Cardiac septum (tissue), 1 donor: ENCODE measurements around the gene UBFD1. TPM values are rescaled to one million over a fixed set of nuclear protein-coding genes. Genes with fewer than 3 reads are reported as not detected.
"Not testable (repeated sequence)": the region's sequence is repeated elsewhere in the genome, so short reads cannot be mapped to it uniquely, and the experiment has no call there.

Experiments
- DNase-seq: peaks from one replicate; pipeline ENCODE4 v3.0.0-alpha.2; 2020; ENCODE audit warnings: low spot score
- intact Hi-C: fragments of 100-400 bp; cut with DNase I; formaldehyde crosslinking; loops from one replicate; pipeline ENCODE4 v1.14.0; 2022
- total RNA-seq: library from RNA; stranded (reverse); fragmentation: NEBNext Ultra II Directional; extraction: Animal tissue kit (Norgen Biotek cat#: 25700); gene quantifications from one replicate; pipeline ENCODE4 v1.2.1, GENCODE V29; 2021
- donor health status: DM: no; HTN: no; CAD: no.

The UBFD1 gene
- total RNA-seq, 1 donor from 2014 or later: 49.7 TPM

DNA sequence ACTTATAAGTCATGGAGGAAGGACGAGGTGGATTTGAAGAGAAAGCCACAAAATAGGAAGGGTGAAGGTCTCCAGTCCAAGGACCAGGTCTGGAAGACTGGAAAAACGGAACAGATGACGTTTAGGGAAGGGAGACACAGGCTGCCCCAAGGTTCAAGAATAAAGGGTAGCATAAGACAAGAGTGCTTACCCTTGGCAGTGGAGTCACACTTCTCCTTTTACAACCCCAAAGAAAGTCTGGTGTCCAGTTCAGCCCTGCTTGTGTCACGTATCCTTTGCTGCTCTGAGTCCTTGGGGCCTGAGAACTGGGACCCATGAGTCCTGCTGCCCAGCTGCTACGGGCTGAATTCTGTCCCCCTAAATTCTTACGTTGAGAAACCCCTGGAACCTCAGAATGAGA is 34.2 kb upstream of the UBFD1 start:
- intact Hi-C loops: no loop called here
- DNase-seq: no peak

DNA sequence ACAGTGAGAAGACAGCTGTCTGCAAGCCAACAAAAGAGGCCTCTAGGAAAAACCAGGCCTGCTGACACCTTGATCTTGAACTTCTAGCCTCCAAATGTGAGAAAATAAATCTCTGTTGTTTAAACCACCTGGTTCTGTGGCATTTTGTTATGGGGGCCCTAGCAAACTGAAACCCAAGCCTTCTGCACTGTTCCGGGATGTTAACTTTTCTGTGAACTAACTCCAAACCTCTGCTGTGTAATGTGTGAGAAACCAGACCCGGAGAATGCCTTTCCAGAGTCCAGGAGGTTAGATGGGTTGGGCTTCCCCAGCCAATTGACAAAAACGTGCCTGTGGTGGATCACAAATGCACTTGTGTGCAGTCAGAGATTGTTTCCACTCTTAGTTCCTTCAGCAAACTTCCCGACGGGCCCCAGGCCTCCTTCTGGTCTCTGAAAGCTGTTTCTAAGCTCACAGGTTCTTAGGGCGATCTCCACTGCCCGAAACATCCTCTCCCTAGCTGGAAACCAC is 33.6 kb upstream of the UBFD1 start:
- intact Hi-C loops: no loop called here
- no peak for DNase-seq

DNA sequence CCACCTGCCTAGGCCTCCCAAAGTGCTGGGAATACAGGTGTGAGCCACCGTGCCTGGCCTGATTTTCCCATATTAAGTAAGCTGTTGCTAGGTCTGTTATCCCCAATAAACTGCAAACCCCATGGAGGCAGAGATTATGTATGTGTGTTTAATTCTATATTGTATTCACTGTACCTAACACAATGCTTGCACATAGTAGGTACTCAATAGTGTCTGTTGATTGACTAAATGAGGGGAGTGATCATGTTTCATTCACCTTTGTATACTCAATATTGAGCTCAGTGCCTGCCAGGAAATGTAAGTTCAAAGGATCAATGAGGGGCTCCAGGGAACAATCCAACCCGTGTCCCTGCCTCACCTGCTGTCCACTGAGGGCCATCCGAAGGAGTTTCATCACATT is 32.6 kb upstream of the UBFD1 start:
- intact Hi-C loops: no loop called here
- no peak for DNase-seq

DNA sequence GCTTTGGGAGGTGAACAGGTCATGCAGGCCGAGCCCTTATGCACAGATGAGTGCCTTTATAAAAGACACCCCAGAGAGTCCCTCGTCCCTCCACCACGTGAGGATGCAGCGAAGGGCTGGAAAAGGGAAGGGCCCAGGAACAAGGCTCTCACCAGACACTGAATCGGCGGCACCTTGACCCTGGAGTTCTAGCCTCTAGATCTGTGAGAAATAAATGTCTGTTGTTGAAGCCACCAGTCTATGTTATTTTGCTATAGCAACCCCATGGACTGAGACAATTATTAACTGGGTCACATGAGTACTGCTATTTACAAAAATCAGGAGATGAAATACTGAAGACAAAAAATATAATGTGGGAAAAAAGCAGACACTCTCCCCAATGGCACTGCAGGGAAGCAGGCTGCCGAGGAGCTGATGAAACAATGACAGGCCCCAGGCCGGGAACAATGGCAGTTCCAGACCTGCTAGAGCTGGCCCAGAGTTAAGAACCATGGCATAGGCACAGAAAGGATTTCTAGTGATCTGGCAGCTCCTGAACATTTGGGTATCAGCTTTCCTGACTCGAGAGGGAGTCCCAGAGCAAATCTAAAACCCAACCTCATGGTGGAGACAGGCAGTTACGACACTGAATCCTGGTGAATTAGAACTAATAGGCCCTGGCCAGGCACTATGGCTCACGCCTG is 29.4 kb upstream of the UBFD1 start:
- no peak for DNase-seq
- intact Hi-C loops: no loop called here

DNA sequence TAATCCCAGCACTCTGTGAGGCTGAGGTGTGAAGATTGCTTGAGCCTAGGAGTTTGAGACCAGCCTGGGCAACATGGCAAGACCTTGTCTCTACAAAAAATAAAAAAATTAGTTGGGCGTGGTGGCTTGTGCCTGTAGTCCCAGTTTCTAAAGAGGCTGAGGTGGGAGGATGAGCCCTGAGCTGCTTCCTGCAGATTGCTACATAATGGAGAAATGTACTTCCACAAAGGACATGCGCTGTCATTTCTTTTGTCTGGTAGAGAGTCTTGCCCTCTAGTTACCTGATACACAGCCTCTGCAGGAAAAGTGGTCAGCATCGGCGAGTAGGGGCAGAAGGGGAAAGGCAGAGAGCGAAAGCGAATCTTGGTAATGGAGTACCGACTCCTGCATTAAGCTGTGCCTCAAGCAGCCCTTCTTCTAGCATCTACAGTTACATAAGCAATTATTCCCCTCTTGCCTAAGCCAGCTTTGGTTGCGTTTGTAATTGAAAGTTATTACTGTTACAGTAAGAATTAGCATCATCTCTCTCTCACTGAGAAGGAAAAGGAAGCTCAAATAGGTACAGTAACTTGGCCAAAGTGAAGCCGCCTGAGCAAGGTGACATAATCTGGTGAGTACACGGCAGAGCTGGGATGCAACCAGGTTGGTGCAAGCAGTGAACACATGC is 28.8 kb upstream of the UBFD1 start:
- DNase-seq: no peak
- intact Hi-C loops: no loop called here

DNA sequence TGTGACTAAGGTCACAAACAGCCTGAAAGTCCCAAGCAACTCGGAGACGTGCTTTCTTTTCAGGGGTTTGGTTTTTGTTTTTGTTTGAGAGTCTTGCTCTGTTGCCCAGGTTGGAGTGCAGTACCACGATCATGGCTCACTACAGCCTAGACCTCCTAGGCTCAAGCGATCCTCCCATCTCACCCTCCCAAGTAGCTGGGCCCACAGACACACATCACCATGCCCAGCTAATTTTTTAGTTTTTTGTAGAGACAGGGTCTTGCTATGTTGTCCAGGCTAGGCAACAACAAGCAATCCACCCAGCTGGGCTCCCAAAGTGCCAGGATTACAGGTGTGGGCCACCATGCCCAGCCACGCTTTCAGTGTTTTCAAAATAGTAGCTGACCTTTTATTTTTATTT is 27.5 kb upstream of the UBFD1 start:
- DNase-seq: no peak
- intact Hi-C loops: no loop called here

DNA sequence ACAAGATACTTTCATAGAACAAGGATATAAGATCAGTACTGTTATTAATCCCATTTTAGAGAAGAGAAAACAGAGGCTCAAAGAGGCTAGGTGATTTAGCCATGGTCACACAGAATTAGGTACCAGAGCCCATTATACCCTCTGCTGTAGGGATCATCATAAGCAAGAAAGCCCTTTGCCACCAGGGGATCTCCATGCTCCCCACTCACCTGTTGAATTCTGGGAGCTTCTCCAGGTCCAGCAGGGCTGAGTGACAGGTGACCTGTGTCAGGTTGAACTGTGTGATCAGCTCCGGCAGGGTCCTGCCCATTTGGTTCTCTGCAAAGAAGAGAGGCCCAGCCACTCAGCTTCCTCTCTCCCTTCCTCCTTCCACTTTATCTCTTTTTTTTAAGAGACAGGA is 25.1 kb upstream of the UBFD1 start:
- no peak for DNase-seq
- intact Hi-C loops: no loop called here

DNA sequence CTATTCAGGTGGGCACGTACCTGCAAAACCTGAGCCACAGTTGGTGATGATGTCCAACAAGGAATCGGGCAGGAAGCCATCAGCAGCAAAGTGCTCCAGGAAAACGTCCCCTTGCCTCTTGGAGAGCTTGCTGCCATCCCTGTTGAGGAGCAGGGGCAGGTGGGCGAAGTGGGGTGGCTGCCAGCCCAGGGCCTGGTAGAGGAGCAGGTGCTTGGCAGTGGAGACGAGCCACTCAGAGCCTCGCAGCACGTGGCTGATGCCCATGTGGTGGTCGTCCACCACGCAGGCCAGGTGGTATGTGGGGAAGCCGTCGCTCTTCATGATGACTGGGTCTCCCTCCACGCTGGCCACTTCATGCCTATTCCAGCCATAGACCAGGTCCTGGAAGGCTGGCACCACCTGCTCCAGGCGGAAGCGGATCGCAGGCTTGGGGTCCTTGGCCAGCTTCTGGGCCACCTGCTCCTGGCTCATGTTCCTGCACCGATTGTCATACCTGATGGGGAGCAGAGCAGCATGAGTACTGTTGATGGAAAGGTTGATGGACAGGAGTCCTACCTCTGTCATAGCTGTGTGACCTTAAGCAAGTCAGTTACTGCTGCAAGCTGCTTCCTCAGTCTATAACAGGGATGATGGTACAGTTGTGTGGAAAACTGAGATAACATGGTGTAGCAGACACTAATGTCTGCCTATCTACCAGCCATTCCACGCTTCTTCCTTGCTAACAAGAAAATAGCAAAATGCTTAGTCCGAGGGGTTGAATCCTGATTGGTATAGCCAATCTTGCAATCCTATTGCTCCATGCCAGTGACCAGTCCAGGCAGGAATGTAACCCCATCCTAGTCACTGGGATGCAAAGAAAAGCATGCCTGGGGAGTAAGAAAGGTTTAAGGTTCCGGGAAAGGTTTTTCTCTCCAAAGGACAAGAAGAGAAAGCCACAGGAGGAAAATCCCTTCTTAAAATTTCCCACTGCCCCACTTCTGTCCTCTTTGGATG is 22.4 kb upstream of the UBFD1 start:
- DNase-seq: no peak
- intact Hi-C loops: no loop called here

DNA sequence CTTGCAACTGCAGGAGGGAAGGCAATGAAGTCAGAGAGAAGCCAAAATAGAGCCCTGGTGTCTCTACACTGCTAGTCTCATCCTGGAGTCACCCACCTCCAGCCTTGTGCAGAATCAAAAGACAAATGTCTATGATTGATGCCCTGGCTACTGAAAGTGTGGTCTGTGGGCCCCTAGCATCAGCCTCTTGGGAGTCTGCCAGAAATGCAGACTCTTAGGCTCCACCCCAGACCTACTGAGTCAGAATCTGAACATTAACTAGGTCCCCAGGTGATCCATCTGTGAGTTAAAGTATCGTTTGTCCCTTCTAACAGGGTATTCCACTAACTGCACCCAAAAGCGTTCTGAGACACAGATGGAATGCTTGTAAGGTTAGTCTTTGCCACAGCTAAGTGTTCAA is 21.6 kb upstream of the UBFD1 start:
- DNase-seq: no peak
- intact Hi-C loops: no loop called here

DNA sequence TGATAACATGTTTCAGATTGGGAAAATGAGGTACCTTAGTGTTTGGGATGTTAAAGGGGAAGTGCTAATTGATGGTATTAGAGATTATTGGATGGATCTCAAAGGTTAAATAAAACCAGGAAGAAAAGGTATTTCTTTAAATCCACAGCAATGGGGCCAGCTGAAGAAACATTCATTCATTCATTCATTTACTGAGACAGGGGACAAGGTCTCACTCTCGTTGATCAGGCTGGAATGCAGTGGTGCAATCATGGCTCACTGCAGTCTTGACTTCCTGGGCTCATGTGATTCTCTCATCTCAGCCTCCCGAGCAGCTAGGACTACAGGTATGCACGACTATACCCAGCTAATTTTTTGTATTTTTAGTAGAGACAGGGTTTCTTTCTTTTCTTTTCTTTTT is 20.1 kb upstream of the UBFD1 start:
- intact Hi-C loops: no loop called here
- no peak for DNase-seq

DNA sequence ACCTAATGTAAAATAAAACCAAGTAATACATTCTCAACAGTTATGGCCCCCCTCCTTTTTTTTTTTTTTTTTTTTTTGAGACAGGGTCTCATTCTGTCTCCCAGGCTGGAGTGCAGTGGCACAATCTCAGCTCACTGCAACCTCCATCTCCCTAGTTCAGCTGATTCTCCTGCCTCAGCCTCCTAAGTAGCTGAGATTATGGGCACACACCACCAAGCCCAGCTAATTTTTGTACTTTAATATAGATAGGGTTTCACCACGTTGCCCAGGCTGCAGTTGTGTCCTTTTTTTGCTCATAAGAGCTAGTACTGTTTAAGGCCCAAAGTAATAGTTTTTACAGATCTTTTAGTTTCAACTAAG is 18.6 kb upstream of the UBFD1 start:
- no peak for DNase-seq
- intact Hi-C loops: no loop called here

DNA sequence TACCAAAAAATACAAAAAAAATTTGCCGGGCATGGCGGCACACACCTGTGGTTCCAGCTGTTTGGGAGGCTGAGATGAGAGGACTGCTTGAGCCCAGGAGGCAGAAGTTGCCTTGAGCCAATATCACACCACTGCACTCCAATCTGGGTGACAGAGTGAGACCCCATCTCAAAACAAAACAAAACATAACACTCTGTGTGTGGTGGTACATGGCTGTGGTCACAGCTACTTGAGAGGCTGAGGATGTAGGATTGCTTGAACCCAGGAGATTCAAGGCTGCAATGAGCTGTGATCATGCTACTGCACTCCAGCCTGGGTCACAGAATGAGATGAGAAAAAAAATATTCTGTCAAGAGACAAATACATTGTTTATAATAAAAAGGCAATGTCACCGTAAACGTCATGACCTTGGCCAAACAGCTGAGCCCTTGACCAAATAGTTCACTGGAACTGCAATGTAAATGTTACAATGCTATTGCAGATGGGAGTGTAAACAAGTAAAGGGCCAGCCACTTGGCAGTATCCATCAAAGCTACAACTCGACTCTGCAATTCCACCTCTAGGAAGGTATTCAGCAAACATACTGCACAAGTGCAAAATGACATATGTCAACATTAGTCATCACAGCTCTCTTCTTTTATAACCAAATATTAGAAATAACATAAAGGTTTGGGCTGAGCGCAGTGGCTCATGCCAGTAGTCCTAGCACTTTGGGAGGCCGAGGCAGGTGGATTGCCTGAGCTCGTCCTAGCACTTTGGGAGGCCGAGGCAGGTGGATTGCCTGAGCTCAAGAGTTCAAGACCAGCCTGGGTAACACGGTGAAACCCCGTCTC is 17.3 kb upstream of the UBFD1 start:
- DNase-seq: no peak
- intact Hi-C loops: no loop called here

DNA sequence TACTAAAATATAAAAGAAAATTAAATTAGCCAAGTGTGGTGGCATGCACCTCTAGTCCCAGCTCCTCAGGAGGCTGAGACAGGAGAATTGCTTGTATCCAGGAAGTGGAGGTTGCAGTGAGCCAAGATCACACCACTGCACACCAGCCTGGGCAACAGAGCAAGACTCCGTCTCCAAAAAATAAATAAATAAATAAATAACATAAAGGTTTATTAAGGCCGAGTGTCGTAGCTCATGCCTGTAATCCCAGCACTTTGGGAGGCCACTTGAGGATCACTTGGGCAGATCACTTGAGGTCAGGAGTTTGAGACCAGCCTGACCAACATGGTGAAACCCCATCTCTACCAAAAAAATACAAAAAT is 16.7 kb upstream of the UBFD1 start:
- intact Hi-C loops, DNase-seq: not testable (repeated sequence)

DNA sequence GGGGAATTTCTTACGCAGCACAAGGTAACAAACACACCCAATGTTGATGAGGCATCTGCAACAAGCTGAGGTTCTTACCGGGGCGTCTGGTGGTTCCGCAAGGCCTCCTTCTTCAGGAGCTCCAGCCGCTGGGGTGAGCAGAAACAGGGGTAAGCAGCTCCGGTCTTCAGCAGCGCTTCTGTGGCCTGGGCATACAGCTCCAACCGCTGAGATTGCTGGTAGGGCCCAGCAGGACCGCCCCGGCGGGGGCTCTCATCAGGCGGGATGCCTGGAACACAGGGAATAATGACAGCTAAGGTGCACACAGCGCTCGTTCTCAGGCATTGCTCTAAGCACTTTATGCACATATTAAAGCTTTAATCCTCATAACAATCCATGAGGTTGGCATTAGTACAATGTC is 13.1 kb upstream of the UBFD1 start:
- intact Hi-C loops: no loop called here
- DNase-seq: no peak

DNA sequence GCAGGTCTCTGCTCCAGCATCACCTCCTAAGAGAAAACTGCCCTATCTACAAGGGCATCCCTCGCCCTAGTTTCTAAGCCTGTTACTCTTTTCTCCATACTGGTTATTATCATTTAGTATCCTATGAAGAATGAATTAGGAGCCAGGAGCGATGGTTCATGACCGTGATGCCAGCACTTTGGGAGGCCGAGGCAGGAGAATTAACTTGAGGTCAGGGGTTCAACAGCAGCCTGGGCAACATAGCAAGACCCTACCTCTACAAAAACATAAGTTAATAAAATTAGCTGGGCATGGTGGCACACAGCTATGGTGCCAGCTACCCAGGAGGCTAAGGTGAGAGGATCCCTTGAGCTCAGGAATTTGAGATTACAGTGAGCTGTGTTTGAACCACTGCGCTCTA is 7.6 kb upstream of the UBFD1 start:
- no peak for DNase-seq
- intact Hi-C loops: no loop called here

DNA sequence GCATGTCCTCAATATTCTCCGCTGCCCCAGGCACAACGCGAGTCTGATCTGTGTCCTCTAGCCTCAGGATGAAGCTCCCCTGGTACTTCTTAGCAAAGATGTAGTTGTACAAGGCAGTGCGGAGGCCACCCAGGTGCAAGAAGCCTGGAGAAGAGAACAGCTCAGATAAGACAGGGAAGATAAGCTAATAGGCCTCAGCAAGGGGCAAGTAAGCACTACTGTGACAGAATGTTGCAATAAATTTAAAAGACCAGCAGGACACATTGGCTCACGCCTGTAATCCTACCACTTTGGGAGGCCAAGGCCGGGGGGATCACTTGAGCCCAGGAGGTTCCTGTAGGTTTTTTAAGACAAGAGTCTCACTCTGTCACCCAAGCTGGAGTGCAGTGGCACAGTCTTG is 5.4 kb upstream of the UBFD1 start:
- DNase-seq: no peak
- intact Hi-C loops: no loop called here

DNA sequence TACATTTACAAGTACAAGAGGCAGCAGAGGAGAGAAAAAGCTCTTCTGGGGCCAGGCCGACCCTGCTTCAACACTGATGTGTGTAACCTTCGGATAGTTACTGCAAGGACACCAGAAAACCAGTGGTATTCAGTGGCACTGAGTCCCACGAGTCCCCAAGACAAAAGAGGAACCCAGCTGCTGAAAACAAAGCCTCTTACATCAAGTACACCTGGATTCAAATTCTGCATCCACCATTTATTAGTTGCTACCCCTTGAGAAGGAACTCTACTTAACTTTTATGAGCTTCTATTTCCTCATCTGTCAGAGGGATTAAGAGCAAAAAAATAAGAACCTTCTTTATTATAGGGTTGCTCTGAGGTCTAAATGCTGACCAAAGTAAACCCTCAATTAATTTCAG is 3.0 kb upstream of the UBFD1 start:
- intact Hi-C loops: no loop called here
- no peak for DNase-seq

DNA sequence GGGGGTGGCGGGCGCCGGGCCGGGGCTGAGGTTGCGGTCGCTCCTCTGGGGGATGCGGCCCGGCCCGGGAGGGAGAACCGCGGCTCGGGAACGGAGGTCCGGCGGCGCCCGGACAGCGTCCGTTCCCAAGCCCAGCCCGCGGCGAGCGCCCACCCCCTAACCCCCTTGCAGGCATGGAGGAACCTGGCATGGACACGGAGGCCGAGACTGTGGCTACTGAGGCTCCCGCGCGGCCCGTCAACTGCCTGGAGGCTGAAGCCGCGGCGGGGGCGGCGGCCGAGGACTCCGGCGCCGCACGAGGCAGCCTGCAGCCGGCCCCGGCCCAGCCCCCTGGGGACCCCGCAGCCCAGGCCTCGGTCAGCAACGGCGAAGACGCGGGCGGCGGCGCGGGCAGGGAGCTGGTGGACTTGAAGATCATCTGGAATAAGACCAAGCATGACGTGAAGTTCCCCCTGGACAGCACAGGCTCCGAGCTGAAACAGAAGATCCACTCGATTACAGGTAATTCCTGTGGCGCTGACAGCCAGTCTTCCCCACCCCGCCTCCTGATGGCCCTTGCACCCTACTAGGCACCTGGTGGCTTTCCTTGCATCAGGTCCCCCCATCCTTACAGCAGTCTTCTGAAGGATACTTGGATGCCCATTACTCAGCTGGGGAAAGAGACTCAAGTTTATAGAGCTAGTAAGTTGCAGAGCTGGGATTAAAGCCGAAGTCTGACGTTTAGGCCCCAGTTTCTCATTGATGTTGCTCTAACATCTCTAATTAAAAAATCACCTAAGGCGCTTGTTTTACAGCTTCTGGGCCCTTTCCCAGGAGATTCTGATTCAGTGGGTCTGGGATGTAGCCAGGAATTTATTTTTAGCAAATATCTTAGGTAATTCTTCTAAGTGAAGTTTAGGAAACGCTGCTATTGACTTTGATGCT is 514 bp downstream of the UBFD1 start:
- no peak for DNase-seq
- intact Hi-C loops: loop anchor here (1.0 to 5.0 kb wide), 3 partner anchors 38 to 84 kb away; partner anchors contain the start of genes DCTN5, NDUFAB1 and PALB2

DNA sequence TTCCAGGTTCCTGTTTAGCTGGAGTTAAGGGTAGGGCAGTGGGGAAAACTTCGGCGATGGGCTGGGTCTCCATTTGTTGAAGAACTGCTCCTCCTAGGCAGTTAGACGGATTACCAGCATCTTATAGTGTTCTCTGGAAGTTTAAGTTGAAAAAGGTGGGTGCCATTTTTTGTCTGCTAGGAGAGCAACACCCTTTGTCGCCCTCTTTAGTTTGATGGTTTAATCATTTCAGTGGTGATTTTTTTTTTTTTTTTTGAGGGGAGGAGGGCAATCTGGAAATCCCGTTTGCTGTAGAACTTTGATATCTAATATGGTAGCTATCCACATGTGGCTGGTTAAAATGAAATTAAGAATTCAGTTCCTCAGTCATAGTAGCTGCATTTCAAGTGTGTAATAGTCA is 4.1 kb downstream of the UBFD1 start:
- intact Hi-C loops: no loop called here
- no peak for DNase-seq
